Measurements from ENCODE around the gene MLST8. TPM values are rescaled to one million over a fixed set of nuclear protein-coding genes. Genes with fewer than 3 reads are reported as not detected.
"Not testable (repeated sequence)": the region's sequence is repeated elsewhere in the genome, so short reads cannot be mapped to it uniquely, and the experiment has no call there.

The MLST8 gene
- total RNA-seq, 3 donors from 2014 or later, result 25.5 to 30.9 (median 29.8) TPM

DNA sequence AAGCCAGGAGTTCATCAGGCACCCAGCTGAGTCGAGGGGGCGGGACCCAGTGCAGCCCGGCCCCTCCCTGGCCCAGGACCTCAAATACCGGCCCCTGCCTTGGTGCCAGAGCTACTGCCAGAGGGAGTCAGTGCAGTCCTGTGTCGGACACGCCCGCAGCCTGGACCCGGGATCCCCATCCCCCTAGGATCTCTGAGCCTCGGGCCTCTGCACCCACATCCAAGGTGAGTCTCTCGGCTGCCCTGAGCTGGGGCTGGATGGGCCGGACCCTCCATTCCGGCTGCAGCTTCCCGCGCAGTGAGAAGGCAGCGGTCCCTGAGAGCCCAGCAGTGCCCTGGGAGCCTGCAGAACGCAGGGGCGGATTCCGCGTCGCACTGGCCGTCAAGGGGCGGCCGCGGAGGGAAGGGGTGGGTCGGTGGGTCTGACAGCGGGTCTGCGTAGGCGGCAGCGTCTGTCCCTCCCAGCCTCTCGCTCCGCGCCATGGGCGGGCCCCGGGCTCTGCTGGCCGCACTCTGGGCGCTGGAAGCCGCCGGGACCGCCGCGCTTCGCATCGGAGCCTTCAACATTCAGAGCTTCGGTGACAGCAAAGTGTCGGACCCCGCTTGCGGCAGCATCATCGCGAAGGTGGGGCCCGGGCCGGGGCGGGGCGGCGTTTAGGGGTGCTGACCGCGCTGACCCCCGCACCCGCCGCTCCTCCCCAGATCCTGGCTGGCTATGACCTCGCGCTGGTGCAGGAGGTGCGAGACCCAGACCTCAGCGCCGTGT is 31.3 kb downstream of the MLST8 start, which contains the start of gene DNASE1L2:
DNASE1L2 (plus strand) TSS at position 108 of the 765 bp plus-strand sequence; CDS start at position 481, 373 bp downstream.
- peaks cover 3% of the 10 kb centered on the region for H3K36me3 ChIP-seq (ENCODE audit: low read depth)
- peak; percentile 48 for ATAC-seq
- no peak within 1 kb of the TSS for H3K4me3 ChIP-seq

GRCh38 chr16:2237102-2237482 is 31.8 kb downstream of the MLST8 start:
- Histone ChIP-seq H3K4me3 (no peak overlapping the region), H3K4me1 (ENCODE audit: low read depth) (peaks cover 22% of the 10 kb centered on the region), H3K9me3 (no peaks in the 10 kb centered on the region), H3K36me3 (ENCODE audit: low read depth) (peaks cover 3% of the 10 kb centered on the region)
- no peak for TF ChIP-seq CTCF (IDR thresholded peaks at IDR 0.05)
- DNase-seq, result no peak
- ATAC-seq, result no peak
- intact Hi-C loops (cut with DNase I, micrococcal nuclease), result no loop called here

More for the DNA sequence above, 31.3 kb downstream of the MLST8 start, which contains the start of gene DNASE1L2:
- intact Hi-C loops (cut with DNase I, micrococcal nuclease), result no loop called here
- no peaks in the 10 kb centered on the region for H3K9me3 ChIP-seq
- DNase-seq, result peak in 1 of 3 donors; percentile 52
- no peak for TF ChIP-seq CTCF (IDR thresholded peaks at IDR 0.05)
- peaks cover 22% of the 10 kb centered on the region for H3K4me1 ChIP-seq (ENCODE audit: low read depth)

GRCh38 chr16:2237493-2238149 is 32.4 kb downstream of the MLST8 start:
- DNase-seq (peak in 1 of 3 donors; percentile 48), ATAC-seq (peak; percentile 30)
- Histone ChIP-seq H3K4me1 (ENCODE audit: low read depth) (peaks cover 22% of the 10 kb centered on the region), H3K36me3 (ENCODE audit: low read depth) (no peaks in the 10 kb centered on the region), H3K9me3 (no peaks in the 10 kb centered on the region), H3K4me3 (no peak overlapping the region)
- TF ChIP-seq CTCF (IDR thresholded peaks at IDR 0.05), result no peak
- intact Hi-C loops (cut with DNase I, micrococcal nuclease), result no loop called here

GRCh38 chr16:2238150-2238837 is 33.0 kb downstream of the MLST8 start:
- TF ChIP-seq CTCF (IDR thresholded peaks at IDR 0.05), result no peak
- no peaks in the 10 kb centered on the region for H3K9me3 ChIP-seq

DNA sequence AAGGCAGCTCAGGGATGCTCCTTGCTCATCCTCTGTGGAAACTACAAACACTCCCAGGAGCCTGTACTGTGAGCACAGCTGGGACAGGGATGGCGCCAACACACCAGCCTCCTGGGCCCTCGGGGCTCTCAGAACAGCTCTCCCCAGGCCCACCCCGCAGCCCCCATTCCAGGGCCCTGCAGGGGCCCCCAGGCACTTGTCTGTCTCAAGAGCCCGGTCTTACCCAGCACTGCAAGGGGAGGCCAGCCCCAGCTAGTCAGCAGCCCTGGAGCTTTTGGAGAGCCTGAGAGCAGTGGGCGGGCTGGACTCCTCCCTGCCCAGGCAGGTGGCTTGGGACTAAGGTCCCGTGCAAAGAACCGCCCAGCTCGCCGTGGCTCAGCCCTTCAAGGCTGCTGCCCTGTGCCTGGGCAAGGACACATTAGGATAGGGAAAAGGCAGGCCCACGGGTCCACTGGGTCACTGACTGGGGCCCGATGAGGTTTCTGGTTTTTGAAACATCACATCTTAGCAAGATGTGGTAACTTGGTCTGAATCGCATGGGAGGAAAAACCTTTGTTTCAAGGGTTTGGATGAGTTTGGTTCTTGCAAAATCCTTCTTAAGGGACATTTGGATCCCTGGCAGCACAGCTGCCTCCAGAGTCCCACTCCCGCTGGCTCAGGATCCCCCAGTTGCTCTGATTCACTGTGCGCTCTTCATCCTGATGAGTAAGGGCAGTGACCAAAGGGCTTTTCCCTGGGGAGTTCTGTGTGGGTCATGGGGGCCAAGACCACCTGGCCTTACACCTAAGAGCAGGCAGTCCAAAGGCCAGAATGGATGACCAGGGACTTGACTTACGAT is 33.8 kb downstream of the MLST8 start:
- no peaks in the 10 kb centered on the region for H3K36me3 ChIP-seq (ENCODE audit: low read depth)
- ATAC-seq (peak; percentile 50), DNase-seq (peak in 1 of 3 donors; percentile 54)

More at GRCh38 chr16:2238150-2238837, 33.0 kb downstream of the MLST8 start:
- peaks cover 22% of the 10 kb centered on the region for H3K4me1 ChIP-seq (ENCODE audit: low read depth)
- intact Hi-C loops (cut with DNase I, micrococcal nuclease), result no loop called here
- peak; percentile 33 for ATAC-seq
- no peaks in the 10 kb centered on the region for H3K36me3 ChIP-seq (ENCODE audit: low read depth)
- DNase-seq, result no peak
- H3K4me3 ChIP-seq, result no peak overlapping the region

GRCh38 chr16:2240331-2240730 is 35.1 kb downstream of the MLST8 start:
- DNase-seq; intact Hi-C loops (cut with DNase I, micrococcal nuclease); H3K4me3 ChIP-seq; ATAC-seq; H3K9me3 ChIP-seq; H3K36me3 ChIP-seq (ENCODE audit: low read depth): not testable (repeated sequence)
- H3K4me1 ChIP-seq (ENCODE audit: low read depth), result peaks cover 22% of the 10 kb centered on the region

More for the DNA sequence above, 33.8 kb downstream of the MLST8 start:
- intact Hi-C loops (cut with DNase I, micrococcal nuclease), result no loop called here
- Histone ChIP-seq H3K9me3 (no peaks in the 10 kb centered on the region), H3K4me3 (no peak overlapping the region), H3K4me1 (ENCODE audit: low read depth) (peaks cover 22% of the 10 kb centered on the region)
- no peak for TF ChIP-seq CTCF (IDR thresholded peaks at IDR 0.05)

Measured in mucosa of descending colon (tissue), 3 donors.